Activated CD8-positive, alpha-beta memory T cell treated with anti-CD3 and anti-CD28 coated beads for 24 hours (primary cell): ENCODE measurements around the gene NLK.
"Not testable (repeated sequence)": the region's sequence is repeated elsewhere in the genome, so short reads cannot be mapped to it uniquely, and the experiment has no call there.

Experiments used
- DNase-seq: peaks from one replicate; pipeline ENCODE4 v3.0.0-alpha.2; 2020

NLK gene

DNA sequence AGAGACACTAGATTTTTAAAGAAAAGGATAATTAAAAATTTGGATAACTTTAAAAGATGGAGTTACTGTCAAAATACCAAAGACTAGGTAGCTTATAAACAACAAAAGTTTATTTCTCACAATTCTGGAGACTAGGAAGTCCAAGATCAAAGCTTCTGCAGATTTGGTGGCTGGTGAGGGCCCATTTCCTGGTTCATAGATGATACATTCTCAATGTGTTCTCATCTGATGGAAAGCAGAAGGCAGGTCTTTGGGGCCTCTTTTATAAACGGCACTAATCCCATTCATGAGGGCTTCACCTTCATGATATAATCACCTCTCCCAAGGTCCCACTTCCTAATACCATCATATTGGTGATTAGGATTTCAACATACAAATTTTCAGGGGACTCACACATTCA lies 33.7 kb downstream of the NLK start:
- no peak for DNase-seq

- not testable (repeated sequence) for DNase-seq
Measured at GRCh38 chr17:28077140-28077539, 34.7 kb downstream of the NLK start.

- DNase-seq, result no peak
Measured at GRCh38 chr17:28078341-28079229, 36.1 kb downstream of the NLK start.

DNA sequence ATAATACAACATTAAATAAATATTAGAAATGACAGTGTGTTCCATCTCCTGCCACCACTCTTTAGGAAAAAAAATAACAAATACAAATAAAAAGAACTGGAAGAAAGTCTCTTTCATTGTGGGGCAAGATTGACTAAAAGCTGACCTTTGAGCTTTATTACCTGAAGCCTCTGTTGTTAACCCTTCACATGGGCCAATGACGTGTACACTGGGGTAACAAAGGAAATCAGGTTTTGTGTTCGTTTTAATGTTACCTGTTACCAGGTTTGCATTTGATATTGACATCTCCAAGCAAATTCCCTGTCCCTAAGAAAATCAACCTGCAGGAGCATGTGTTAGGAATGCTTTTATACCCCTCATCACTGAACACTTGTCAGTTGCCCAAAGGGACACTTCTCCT lies 39.0 kb downstream of the NLK start:
- no peak for DNase-seq

- DNase-seq, result no peak
Measured at GRCh38 chr17:28085766-28086165, 43.3 kb downstream of the NLK start.

DNA sequence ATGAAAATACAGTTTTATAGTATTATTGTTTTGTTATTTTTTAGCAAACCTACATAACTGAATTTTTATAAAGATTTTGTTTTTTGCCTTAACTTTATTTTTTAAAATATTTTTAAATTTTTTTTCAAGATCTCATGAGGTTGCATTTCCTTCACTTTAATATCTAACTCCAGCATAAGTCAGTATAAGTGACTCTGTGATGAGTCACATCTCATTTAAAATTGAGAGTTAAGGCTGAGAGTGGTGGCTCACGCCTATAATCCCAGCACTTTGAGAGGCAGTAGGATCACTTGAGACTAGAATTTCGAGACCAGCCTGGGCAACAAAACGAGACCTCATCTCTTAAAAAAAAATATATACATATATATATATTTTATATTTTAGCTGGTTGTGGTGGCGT lies 44.0 kb downstream of the NLK start:
- no peak for DNase-seq

DNA sequence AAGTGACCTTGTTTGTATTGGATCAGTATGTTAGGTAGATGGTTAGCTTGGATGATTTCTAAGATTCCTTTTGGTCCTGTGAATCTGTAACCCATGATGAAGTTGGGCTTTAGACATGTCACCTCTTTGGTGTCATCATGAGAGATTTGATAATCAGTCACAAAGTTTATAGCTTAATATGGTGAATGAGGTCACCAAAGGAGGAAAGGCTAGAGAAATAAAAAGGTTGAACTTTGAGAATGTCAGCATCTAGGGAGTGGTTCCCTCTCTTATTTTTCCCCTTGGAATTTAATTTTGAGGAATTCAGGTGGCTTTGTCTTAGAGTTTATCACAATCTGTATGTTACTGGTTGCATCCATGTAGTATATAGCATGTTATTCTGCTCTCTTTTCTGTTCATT lies 45.3 kb downstream of the NLK start:
- no peak for DNase-seq

GRCh38 chr17:28090551-28090950 lies 48.1 kb downstream of the NLK start:
- no peak for DNase-seq

- no peak for DNase-seq
Measured at GRCh38 chr17:28092088-28092487, 49.6 kb downstream of the NLK start.

- no peak for DNase-seq
Measured at GRCh38 chr17:28093999-28094716, 51.7 kb downstream of the NLK start.

- no peak for DNase-seq
Measured at GRCh38 chr17:28096756-28097155, 54.3 kb downstream of the NLK start.

- DNase-seq, result no peak
Measured at GRCh38 chr17:28097254-28097653, 54.8 kb downstream of the NLK start.

GRCh38 chr17:28097901-28098300 lies 55.4 kb downstream of the NLK start:
- no peak for DNase-seq

- not testable (repeated sequence) for DNase-seq
Measured at GRCh38 chr17:28098591-28098990, 56.1 kb downstream of the NLK start.

DNA sequence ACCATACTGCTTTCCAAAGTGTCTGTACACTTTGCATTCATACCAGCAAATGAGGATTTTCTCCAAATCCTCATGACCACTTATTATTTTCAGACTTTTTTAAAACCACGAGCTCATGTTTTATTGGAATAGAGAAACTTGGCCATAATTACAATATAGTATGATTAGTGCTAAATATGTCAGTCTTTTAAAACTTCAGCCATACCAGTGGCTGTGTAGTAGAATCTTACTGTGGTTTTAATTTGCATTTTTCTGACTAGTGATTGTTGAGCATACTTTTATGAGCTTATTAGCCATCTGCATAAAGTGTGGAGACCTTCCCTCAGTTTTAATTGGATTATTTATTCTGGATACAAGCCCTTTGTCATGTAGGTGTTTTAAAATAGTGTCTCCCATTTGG lies 57.8 kb downstream of the NLK start:
- DNase-seq, result no peak

- no peak for DNase-seq
Measured at GRCh38 chr17:28100936-28101335, 58.5 kb downstream of the NLK start.

GRCh38 chr17:28101919-28102318 lies 59.4 kb downstream of the NLK start:
- DNase-seq, result no peak

DNA sequence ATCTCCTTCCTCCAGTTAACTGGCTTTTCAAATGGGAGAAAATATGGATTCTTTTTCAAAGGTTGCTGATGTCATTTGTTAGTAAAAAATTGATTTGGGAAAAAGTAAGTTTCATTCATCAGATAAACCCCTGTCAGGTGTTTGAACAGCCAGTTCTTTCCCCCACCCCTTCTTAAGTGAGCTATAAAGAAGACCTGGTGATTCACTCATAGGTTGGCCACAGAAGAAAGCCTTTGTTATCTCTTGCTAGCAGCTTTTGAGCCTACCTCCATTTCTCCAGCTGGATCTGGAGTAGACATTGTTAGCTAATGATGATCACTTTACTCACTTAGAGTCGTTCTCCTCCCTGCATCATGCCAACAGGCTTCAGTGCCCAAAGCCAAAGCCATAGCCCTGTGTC lies 63.0 kb downstream of the NLK start:
- DNase-seq, result no peak

DNA sequence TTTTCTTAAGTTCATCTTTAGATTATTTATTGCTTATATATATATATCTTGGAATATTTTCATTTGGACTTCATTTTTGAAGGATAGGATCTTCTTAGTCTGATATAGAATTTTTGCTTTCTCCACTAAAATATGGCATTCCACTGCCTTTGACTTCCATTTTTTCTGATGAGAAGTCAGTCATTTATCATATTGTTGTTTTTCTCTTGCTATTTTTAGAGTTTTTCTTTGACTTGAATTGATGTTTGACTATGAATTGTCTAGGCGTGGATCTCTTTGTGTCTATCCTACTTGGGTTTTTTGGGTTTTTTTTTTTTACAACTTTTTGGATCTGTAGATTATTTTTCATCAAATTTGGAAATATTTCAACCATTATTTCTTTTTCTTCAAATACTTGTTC lies 67.7 kb downstream of the NLK start:
- no peak for DNase-seq

DNA sequence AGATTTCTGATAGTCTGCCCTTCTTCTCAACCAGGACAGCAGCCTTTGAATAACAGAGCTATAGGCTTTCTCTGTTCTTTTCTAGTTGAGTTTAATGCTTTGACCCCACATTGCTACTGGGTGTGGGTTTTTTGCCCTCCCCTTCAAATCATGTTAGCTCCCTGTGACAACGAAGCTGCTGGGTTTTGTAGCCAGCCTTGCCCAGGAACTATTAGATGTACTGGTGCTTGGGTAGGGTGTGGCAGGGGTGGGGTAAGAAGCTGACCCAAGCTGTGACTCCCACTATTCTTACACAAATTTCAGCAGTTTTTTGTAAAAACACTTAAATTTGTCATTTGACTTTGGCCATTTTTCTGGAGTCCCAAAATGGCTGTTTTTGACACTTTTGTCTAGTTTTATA lies 69.7 kb downstream of the NLK start:
- DNase-seq, result no peak

- DNase-seq, result no peak
Measured at GRCh38 chr17:28112606-28113005, 70.1 kb downstream of the NLK start.

DNA sequence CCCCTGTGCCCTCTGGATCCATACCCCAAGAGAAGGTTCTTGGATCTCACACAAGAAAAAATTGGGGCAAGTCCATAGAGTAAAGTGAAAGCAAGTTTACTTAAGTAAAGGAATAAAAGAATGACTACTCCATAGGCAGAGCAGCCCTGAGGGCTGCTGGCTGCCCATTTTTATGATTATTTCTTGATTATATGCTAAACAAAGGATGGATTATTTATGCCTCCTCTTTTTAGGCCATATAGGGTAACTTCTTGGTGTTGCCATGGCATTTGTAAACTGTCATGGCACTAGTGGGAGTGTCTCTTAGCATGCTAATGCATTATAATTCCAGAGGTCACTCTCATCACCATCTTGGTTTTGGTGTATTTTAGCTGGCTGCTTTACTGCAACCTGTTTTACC lies 70.8 kb downstream of the NLK start:
- no peak for DNase-seq

GRCh38 chr17:28115046-28115445 lies 72.6 kb downstream of the NLK start:
- no peak for DNase-seq

GRCh38 chr17:28117304-28117703 lies 74.8 kb downstream of the NLK start:
- no peak for DNase-seq
